Measurements from ENCODE around the gene IL18.

DNA sequence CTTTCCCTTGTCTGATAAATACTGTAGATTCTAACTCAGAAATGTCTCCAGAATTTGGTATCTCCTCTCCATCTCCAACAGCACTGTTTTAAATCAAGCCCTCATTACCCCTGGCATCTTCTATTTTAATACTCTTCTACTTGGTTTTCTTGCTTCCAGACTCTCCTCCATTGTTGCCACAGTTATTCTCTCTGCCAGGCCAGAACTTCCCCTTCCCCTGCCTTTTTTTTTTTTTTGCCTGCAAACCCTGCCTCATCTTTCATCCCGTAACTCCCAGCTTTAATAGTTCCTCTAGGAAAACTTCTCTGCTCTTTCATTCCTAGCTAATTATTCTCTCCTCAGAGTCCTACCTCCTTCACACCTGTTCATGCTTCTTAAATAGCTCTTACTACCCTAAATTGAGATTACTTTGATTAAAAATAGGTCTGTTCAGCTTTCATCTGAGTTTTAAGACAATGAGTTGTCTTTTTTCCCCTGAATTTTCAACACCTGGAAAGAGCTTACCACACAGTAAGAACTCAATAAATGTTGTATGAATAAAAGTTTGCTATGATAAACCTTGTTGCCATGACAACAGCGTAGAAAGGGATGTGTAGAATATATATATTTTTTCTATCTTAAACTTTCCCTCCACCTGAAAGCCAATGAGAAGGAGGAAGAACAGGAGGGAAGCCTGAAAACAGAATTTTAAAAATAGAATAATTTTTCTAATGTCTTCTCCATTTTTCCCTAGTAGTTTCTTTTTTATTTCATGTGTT is 3.6 kb downstream of the IL18 start:
- TF ChIP-seq, protein P1, sequence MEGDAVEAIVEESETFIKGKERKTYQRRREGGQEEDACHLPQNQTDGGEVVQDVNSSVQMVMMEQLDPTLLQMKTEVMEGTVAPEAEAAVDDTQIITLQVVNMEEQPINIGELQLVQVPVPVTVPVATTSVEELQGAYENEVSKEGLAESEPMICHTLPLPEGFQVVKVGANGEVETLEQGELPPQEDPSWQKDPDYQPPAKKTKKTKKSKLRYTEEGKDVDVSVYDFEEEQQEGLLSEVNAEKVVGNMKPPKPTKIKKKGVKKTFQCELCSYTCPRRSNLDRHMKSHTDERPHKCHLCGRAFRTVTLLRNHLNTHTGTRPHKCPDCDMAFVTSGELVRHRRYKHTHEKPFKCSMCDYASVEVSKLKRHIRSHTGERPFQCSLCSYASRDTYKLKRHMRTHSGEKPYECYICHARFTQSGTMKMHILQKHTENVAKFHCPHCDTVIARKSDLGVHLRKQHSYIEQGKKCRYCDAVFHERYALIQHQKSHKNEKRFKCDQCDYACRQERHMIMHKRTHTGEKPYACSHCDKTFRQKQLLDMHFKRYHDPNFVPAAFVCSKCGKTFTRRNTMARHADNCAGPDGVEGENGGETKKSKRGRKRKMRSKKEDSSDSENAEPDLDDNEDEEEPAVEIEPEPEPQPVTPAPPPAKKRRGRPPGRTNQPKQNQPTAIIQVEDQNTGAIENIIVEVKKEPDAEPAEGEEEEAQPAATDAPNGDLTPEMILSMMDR (IDR thresholded peaks at IDR 0.05; ENCODE audit: low read length) = no peak
- TF ChIP-seq EZH2 (optimal IDR thresholded peaks at IDR 0.05; ENCODE audit: low read depth, low read length) = no peak
- no peak for TF ChIP-seq EZH2phosphoT487 (IDR thresholded peaks at IDR 0.05; ENCODE audit: low read length)

Data from MM.1S (cell line).